Endodermal cell (in vitro differentiated cells): ENCODE results near the gene CAMTA1. TPM values are rescaled to one million over a fixed set of nuclear protein-coding genes. Genes with fewer than 3 reads are reported as not detected.
A peak's percentile ranks its signal among the peaks of the same experiment; 100 is the strongest.
"Not testable (repeated sequence)": the region's sequence is repeated elsewhere in the genome, so short reads cannot be mapped to it uniquely, and the experiment has no call there.

Experiments
- DNase-seq: peaks from one replicate; pipeline ENCODE4 v3.0.0-alpha.2; 2017
- H3K27ac ChIP-seq: 2 replicates; pipeline ENCODE4 v1.5.1; 2013; ENCODE audit warnings: mild to moderate bottlenecking, low read depth, low read length, moderate library complexity
- H3K27me3 ChIP-seq: 2 replicates; pipeline ENCODE4 v1.6.1; 2013; ENCODE audit warnings: mild to moderate bottlenecking, low read length, moderate library complexity; ENCODE audit not compliant: insufficient read depth, control insufficient read depth, poor library complexity, severe bottlenecking
- H3K36me3 ChIP-seq: 2 replicates; pipeline ENCODE4 v1.7.0; 2013; ENCODE audit warnings: mild to moderate bottlenecking, low read length, moderate library complexity; ENCODE audit not compliant: control insufficient read depth, insufficient read depth
- H3K4me1 ChIP-seq: one replicate; pipeline ENCODE4 v1.7.0; 2013; ENCODE audit warnings: low read length; ENCODE audit not compliant: control insufficient read depth, insufficient read depth
- H3K4me3 ChIP-seq: 2 replicates; pipeline ENCODE4 v1.5.1; 2013; ENCODE audit warnings: mild to moderate bottlenecking, low read length, moderate library complexity
- H3K9ac ChIP-seq: 2 replicates; pipeline ENCODE4 v1.6.1; 2013; ENCODE audit warnings: mild to moderate bottlenecking, low read length, moderate library complexity; ENCODE audit not compliant: poor library complexity, severe bottlenecking; ENCODE audit errors: extremely low read depth
- H3K9me3 ChIP-seq: 2 replicates; pipeline ENCODE4 v1.6.1; 2013; ENCODE audit warnings: mild to moderate bottlenecking, low read length, moderate library complexity; ENCODE audit not compliant: control insufficient read depth
- H3K27ac Mint-ChIP-seq: 2 replicates; pipeline ENCODE4 v1.8.0; 2020; ENCODE audit warnings: mixed read lengths
- H3K27me3 Mint-ChIP-seq: 2 replicates; pipeline ENCODE4 v1.8.0; 2021; ENCODE audit warnings: mild to moderate bottlenecking, mixed read lengths; ENCODE audit not compliant: insufficient read depth
- H3K36me3 Mint-ChIP-seq: 2 replicates; pipeline ENCODE4 v1.8.0; 2020; ENCODE audit warnings: low read depth, mixed read lengths
- H3K4me1 Mint-ChIP-seq: 2 replicates; pipeline ENCODE4 v1.8.0; 2020; ENCODE audit warnings: mixed read lengths
- H3K4me3 Mint-ChIP-seq: 2 replicates; pipeline ENCODE4 v1.8.0; 2020; ENCODE audit warnings: mild to moderate bottlenecking, moderate library complexity, mixed read lengths
- H3K9me3 Mint-ChIP-seq: 2 replicates; pipeline ENCODE4 v1.8.0; 2020; ENCODE audit warnings: mild to moderate bottlenecking, mixed read lengths
- WGBS, 2 experiments: methylation state at CpG; one replicate each; pipeline versions ENCODE4 v1.1.5 to v1.1.7; 2013; ENCODE audit warnings: missing lambda C conversion rate in 2 of 2, mixed read lengths in 1 of 2; ENCODE audit not compliant: insufficient coverage in 1 of 2, insufficient read length in 1 of 2; 5-methylcytosine and 5-hydroxymethylcytosine counted together
- total RNA-seq, 2 donors: library from RNA; stranded (reverse); fragmentation: NEBNext Ultra II Directional in 1 of 2; extraction: Animal tissue kit (Norgen Biotek cat#: 25700) in 1 of 2; gene quantifications; 2 replicates in 1 of 2; 3 replicates in 1 of 2; pipeline ENCODE4 v1.2.1, GENCODE V29; 2021
- TF ChIP-seq, protein P1 (sequence below): fragments of 200-600 bp; sonication (generic); conservative IDR thresholded peaks from 2 replicates; pipeline ENCODE4 v1.5.0; 2021; ENCODE audit warnings: antibody characterized with exemption, mild to moderate bottlenecking

Gene CAMTA1
- total RNA-seq, 2 donors from 2014 or later = 123 to 137 TPM

DNA sequence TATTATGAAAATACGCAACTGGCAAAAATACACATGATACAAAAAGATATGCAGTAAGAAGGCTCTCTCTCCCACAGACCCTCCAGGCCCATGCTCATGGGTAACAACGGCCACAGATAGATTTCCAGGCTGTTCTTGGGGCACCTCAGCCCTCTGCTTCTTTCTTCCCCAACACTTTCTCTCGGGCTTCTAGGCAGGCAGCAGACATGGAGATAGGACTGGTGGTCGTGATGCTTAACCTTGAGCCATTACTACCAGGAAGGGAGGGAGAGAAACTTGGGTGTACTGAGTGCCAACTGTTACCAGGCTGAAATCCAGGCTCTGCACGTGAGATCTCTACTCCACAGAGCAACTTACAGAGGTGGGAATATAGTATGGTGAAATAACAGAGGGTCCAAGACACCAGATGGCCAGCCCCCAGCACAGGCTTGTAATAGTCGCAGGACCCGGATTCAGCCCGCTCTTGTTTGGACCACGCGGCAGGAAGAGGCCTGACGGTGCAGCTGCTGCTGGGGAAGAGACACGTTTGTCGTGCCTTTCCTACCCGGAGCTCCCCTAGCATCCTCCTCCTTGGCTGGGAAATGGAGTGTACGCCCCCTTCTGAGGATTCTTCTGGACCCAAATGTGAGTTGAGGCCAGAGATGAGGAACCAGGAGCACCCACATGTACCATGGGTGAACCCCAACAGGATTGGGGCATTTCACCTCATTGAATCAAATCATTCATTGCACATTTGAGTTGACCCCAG lies 544.8 kb downstream of the CAMTA1 start:
- peaks cover 8% of the 10 kb centered on the region for H3K9me3 Mint-ChIP-seq
- Histone ChIP-seq H3K27ac (no peak overlapping the region), H3K9me3 (no peaks in the 10 kb centered on the region), H3K4me3 (no peak overlapping the region), H3K27me3 (no peaks in the 10 kb centered on the region), H3K9ac (no peak overlapping the region), H3K36me3 (no peaks in the 10 kb centered on the region), H3K4me1 (no peaks in the 10 kb centered on the region)
- DNase-seq = peak; percentile 19
- 91 to 93% methylated on average over 11 to 15 of the region's 15 CpGs for WGBS, 2 experiments
- no peaks in the 10 kb centered on the region for H3K4me1 Mint-ChIP-seq
- TF ChIP-seq, protein P1, sequence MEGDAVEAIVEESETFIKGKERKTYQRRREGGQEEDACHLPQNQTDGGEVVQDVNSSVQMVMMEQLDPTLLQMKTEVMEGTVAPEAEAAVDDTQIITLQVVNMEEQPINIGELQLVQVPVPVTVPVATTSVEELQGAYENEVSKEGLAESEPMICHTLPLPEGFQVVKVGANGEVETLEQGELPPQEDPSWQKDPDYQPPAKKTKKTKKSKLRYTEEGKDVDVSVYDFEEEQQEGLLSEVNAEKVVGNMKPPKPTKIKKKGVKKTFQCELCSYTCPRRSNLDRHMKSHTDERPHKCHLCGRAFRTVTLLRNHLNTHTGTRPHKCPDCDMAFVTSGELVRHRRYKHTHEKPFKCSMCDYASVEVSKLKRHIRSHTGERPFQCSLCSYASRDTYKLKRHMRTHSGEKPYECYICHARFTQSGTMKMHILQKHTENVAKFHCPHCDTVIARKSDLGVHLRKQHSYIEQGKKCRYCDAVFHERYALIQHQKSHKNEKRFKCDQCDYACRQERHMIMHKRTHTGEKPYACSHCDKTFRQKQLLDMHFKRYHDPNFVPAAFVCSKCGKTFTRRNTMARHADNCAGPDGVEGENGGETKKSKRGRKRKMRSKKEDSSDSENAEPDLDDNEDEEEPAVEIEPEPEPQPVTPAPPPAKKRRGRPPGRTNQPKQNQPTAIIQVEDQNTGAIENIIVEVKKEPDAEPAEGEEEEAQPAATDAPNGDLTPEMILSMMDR = no peak
- H3K27me3 Mint-ChIP-seq = peaks cover 8% of the 10 kb centered on the region
- H3K36me3 Mint-ChIP-seq = no peaks in the 10 kb centered on the region
- no peak overlapping the region for H3K27ac Mint-ChIP-seq
- H3K4me3 Mint-ChIP-seq = no peak overlapping the region

DNA sequence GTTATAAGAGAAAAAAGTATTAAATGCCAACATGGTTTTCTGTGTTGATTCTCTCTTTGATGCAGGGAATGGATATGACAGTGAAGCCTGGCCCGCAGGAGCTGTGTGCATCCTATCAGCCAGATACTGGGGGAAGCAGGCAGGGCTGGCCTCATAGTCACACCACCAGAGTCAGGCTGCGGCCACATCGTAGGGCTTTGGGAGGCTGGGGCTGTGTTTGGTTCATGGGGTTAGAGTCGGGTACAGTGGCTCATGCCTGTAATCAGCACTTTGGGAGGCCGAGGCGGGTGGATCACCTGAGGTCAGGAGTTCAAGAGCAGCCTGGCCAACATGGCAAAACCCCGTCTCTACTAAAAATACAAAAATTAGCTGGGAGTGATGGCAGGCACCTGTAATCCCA lies 545.5 kb downstream of the CAMTA1 start:
- 83 to 94% methylated on average over 3 to 7 of the region's 7 CpGs for WGBS, 2 experiments
- H3K36me3 ChIP-seq, H3K36me3 Mint-ChIP-seq, DNase-seq, H3K27ac ChIP-seq, H3K27ac Mint-ChIP-seq, H3K4me3 Mint-ChIP-seq, H3K4me3 ChIP-seq, H3K4me1 ChIP-seq, H3K9me3 Mint-ChIP-seq, H3K9me3 ChIP-seq, H3K9ac ChIP-seq, H3K27me3 ChIP-seq, H3K4me1 Mint-ChIP-seq, H3K27me3 Mint-ChIP-seq: not testable (repeated sequence)

DNA sequence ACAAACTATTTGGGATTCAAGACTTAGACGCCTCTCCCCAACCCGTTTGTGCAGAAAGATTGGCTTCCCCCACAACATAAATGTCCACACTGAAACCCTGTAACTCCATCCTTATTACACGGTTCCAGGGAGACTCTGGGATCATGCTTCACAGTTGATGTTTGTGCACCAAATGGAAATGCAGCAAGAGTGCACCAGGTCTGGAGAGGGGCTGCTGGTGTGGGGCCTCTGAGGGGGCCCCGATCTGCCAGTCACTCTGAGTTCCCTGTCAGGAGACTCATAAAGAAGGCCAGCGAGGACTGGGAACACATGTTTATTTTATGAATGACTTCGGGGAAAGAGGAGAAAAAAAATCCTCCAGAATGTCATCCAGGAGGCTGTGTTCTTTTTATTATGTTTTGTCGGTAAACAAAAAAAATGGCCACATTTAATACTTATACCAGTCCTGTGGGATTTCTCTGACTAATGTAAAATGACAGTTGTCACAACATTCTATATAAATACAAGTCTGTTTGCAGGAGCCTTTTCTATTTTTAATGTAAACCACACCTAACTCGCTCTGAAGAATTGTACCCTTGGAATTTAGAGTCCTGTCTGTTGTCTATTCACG lies 546.8 kb downstream of the CAMTA1 start:
- no peak for DNase-seq
- peaks cover 6% of the 10 kb centered on the region for H3K27me3 Mint-ChIP-seq
- H3K4me1 Mint-ChIP-seq = no peaks in the 10 kb centered on the region
- Histone ChIP-seq H3K4me3 (no peak overlapping the region), H3K4me1 (no peaks in the 10 kb centered on the region), H3K27me3 (no peaks in the 10 kb centered on the region), H3K36me3 (no peaks in the 10 kb centered on the region), H3K9me3 (no peaks in the 10 kb centered on the region), H3K9ac (no peak overlapping the region), H3K27ac (no peak overlapping the region)
- TF ChIP-seq, protein P1 = no peak
- no peak overlapping the region for H3K27ac Mint-ChIP-seq
- H3K9me3 Mint-ChIP-seq = peaks cover 8% of the 10 kb centered on the region
- no peaks in the 10 kb centered on the region for H3K36me3 Mint-ChIP-seq
- 83 to 84% methylated on average over 3 to 9 of the region's 9 CpGs for WGBS, 2 experiments
- H3K4me3 Mint-ChIP-seq = no peak overlapping the region
